NB4 (cell line): ENCODE data around the gene AIF1L.

Experiments
- CTCF ChIP-seq: IDR thresholded peaks from one replicate; pipeline ENCODE4 v1.5.1; 2012; ENCODE audit warnings: low read depth, low read length
- MYC ChIP-seq: IDR thresholded peaks from 2 replicates; pipeline ENCODE4 v1.6.1; 2011; ENCODE audit warnings: low read depth, low read length
- POLR2A ChIP-seq: IDR thresholded peaks from 2 replicates; pipeline ENCODE4 v1.6.1; 2011; ENCODE audit warnings: mild to moderate bottlenecking; ENCODE audit not compliant: insufficient read length; ENCODE audit errors: extremely low read depth
- TF ChIP-seq, protein P1 (sequence below): IDR thresholded peaks from 2 replicates; pipeline ENCODE4 v1.6.1; 2011; ENCODE audit warnings: low read depth, low read length

DNA sequence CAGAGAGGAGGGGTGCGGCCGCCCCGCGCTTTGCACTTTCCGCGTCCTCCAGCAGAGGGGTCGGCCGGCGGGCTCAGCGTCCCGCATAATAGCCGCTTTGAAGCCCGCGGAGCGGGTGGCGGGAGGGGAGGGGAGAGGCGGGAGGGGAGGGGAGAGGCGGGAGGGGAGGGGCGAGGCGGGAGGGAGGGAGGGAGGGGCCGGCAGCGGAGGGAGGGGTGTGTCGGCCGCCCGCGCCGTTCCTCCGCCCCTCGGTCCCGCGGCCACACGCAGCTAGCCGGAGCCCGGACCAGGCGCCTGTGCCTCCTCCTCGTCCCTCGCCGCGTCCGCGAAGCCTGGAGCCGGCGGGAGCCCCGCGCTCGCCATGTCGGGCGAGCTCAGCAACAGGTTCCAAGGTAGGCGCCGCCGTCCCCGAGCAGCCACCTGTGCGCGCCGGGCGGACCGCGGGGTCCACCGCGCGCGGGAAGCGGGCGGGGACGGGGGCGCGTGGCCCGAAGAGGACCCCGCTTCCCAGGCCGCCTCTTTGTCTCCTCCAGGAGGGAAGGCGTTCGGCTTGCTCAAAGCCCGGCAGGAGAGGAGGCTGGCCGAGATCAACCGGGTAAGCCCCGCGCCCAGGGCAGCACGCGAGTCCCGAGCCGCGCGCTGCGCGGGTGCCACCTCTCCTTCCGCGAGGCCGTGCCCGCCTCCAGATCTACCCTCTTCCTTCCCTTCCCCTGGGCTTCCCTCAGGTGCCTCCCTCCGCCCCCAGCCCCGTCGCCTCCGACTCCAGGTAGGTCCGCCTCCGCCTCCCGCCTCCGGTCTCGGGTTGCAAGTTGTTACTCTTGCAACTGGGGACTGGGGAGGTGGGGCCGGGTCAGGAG, at the start of gene AIF1L:
- TF ChIP-seq CTCF = peak; percentile 13
- TF ChIP-seq POLR2A = no peak
- TF ChIP-seq, protein P1, sequence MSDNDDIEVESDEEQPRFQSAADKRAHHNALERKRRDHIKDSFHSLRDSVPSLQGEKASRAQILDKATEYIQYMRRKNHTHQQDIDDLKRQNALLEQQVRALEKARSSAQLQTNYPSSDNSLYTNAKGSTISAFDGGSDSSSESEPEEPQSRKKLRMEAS = no peak
- no peak for TF ChIP-seq MYC
